Measurements from ENCODE around the gene FAM83G. TPM values are rescaled to one million over a fixed set of nuclear protein-coding genes. Genes with fewer than 3 reads are reported as not detected.

Gene FAM83G
- total RNA-seq, 4 donors from 2014 or later = 11.9 to 21.3 (median 13.9) TPM

- peaks cover 14 to 25% of the 10 kb centered on the region in 2 donors for H3K4me1 ChIP-seq
- no peaks in the 10 kb centered on the region for H3K27me3 ChIP-seq
- 87 to 95% methylated on average over 11 to 14 of the region's 17 CpGs for WGBS, 2 donors
- TF ChIP-seq, protein P1, sequence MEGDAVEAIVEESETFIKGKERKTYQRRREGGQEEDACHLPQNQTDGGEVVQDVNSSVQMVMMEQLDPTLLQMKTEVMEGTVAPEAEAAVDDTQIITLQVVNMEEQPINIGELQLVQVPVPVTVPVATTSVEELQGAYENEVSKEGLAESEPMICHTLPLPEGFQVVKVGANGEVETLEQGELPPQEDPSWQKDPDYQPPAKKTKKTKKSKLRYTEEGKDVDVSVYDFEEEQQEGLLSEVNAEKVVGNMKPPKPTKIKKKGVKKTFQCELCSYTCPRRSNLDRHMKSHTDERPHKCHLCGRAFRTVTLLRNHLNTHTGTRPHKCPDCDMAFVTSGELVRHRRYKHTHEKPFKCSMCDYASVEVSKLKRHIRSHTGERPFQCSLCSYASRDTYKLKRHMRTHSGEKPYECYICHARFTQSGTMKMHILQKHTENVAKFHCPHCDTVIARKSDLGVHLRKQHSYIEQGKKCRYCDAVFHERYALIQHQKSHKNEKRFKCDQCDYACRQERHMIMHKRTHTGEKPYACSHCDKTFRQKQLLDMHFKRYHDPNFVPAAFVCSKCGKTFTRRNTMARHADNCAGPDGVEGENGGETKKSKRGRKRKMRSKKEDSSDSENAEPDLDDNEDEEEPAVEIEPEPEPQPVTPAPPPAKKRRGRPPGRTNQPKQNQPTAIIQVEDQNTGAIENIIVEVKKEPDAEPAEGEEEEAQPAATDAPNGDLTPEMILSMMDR (IDR thresholded peaks at IDR 0.05) = no peak
- TF ChIP-seq POLR2A (IDR thresholded peaks at IDR 0.05) = no peak
- no peaks in the 10 kb centered on the region for H3K9me3 ChIP-seq
- no peak for DNase-seq
- no peak overlapping the region for H3K4me3 ChIP-seq (replicated peaks in 1 of 3)
- no peaks in the 10 kb centered on the region for H3K36me3 ChIP-seq
- no peak overlapping the region for H3K27ac ChIP-seq
- intact Hi-C loops (cut with DNase I) = no loop called here
These were observed 3.8 kb downstream of the FAM83G start for GRCh38 chr17:19000531-19001325.

DNA sequence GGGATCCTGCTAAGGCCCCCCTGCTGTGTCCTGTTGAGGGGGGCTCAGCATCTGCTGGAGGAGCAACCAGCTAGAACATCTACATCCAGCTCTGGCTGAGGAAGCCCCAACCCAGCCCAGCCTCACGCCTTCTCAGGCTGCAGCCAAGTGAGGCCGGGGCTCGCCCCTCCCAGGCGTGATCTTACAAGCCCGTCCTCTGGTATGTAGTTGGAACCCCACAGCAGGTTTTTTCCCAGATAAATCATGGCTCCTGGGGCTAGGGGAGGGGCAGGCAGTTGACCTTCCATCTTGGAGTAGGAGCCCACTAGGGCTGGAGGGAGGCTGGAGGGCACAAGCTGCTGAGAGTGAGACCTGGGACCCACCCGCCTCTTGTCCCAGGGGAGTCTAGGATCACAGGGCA lies 4.7 kb downstream of the FAM83G start:
- intact Hi-C loops (cut with DNase I) = no loop called here
- no peaks in the 10 kb centered on the region for H3K27me3 ChIP-seq

GRCh38 chr17:18999394-18999793 lies 5.2 kb downstream of the FAM83G start:
- no peak for DNase-seq
- H3K4me3 ChIP-seq (replicated peaks in 1 of 3) = no peak overlapping the region
- peaks cover 9 to 18% of the 10 kb centered on the region in 2 donors for H3K4me1 ChIP-seq
- 96 to 98% methylated on average over 8 of the region's 8 CpGs for WGBS, 2 donors
- no peaks in the 10 kb centered on the region for H3K27me3 ChIP-seq
- TF ChIP-seq, protein P1 (IDR thresholded peaks at IDR 0.05) = no peak
- H3K27ac ChIP-seq = no peak overlapping the region
- intact Hi-C loops (cut with DNase I) = no loop called here
- H3K9me3 ChIP-seq = no peaks in the 10 kb centered on the region
- H3K36me3 ChIP-seq = no peaks in the 10 kb centered on the region

More for the DNA sequence above, 4.7 kb downstream of the FAM83G start:
- DNase-seq = no peak
- 89 to 92% methylated on average over 5 to 6 of the region's 6 CpGs for WGBS, 2 donors
- H3K4me3 ChIP-seq (replicated peaks in 1 of 3) = no peak overlapping the region
- H3K36me3 ChIP-seq = no peaks in the 10 kb centered on the region
- TF ChIP-seq, protein P1 (IDR thresholded peaks at IDR 0.05) = no peak
- no peak for TF ChIP-seq POLR2A (IDR thresholded peaks at IDR 0.05)
- H3K4me1 ChIP-seq = peaks cover 10 to 20% of the 10 kb centered on the region in 2 donors
- H3K27ac ChIP-seq = no peak overlapping the region
- no peaks in the 10 kb centered on the region for H3K9me3 ChIP-seq

DNA sequence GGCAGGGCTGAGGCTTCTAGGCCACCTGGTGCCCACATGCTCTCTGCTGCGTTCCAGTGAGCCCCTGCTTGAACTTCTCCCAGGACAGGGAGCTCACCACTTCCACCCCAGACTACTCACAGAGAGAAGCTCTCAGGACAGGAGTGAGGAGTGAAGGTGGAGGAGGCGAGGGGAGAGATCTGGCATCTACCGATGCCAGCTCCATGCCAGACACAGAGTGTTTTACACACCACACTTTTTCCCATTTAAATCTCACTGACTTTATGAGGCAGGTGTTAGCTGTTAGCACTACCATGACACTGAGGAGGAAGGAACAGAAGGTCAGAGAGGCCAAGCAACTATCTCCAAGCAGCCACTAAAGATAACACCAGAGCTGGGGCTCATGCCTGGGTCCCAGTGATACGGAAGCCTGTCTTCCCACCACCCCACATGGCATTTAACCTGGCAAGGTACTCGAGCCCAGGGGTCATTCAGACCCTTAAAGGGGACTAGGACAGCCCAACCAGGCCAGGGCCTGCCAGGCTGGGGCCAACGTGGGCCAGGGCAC lies 6.8 kb downstream of the FAM83G start:
- 87 to 96% methylated on average over 3 to 6 of the region's 6 CpGs for WGBS, 2 donors
- no peak for TF ChIP-seq POLR2A (IDR thresholded peaks at IDR 0.05)
- TF ChIP-seq, protein P1 (IDR thresholded peaks at IDR 0.05) = no peak
- Histone ChIP-seq H3K4me1 (peaks cover 0 to 13% of the 10 kb centered on the region in 2 donors), H3K27me3 (no peaks in the 10 kb centered on the region), H3K27ac (no peak overlapping the region), H3K9me3 (no peaks in the 10 kb centered on the region), H3K4me3 (replicated peaks in 1 of 3) (no peak overlapping the region), H3K36me3 (no peaks in the 10 kb centered on the region)
- no peak for DNase-seq
- intact Hi-C loops (cut with DNase I) = no loop called here

DNA sequence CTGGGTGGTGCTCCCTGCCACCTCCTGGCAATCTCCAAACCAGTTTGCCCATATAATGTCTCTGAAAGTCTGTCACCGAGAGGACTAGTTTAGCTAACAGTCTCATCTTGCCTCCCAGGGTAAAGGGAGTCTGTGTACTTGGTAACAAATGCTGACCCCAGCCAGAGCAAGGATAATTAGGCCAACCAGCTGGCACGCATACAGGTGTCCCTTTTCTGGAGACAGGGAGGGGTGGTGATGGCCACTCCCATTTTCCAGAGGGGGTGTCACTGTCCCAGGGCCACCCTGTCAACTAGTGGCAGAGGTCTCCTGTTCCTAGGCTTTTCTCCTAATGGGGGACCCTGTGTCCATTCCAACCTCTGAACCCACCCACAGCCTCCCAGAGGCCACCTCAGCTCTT lies 8.1 kb downstream of the FAM83G start:
- intact Hi-C loops (cut with DNase I) = no loop called here
- no peaks in the 10 kb centered on the region for H3K27me3 ChIP-seq
- no peak overlapping the region for H3K27ac ChIP-seq
- H3K4me1 ChIP-seq = peaks cover 0 to 14% of the 10 kb centered on the region in 2 donors
- DNase-seq = no peak
- WGBS, 2 donors = 100% methylated on average over 2 of the region's 2 CpGs
- TF ChIP-seq POLR2A (IDR thresholded peaks at IDR 0.05) = no peak
- TF ChIP-seq, protein P1 (IDR thresholded peaks at IDR 0.05) = no peak
- no peaks in the 10 kb centered on the region for H3K36me3 ChIP-seq
- H3K4me3 ChIP-seq (replicated peaks in 1 of 3) = no peak overlapping the region
- no peaks in the 10 kb centered on the region for H3K9me3 ChIP-seq
